HPDE6-E6E7 (cell line): ENCODE data around the gene RGS3.
"Not testable (repeated sequence)": the region's sequence is repeated elsewhere in the genome, so short reads cannot be mapped to it uniquely, and the experiment has no call there.

Source experiments
- DNase-seq: peaks from one replicate; pipeline ENCODE4 v3.0.0; 2011; ENCODE audit warnings: missing footprints; ENCODE audit errors: extremely low spot score

Gene RGS3

GRCh38 chr9:113635586-113635985, 172.1 kb downstream of the RGS3 start:
- no peak for DNase-seq

- no peak for DNase-seq
Observed at GRCh38 chr9:113636165-113636564, 172.6 kb downstream of the RGS3 start.

GRCh38 chr9:113636693-113637092, 173.2 kb downstream of the RGS3 start:
- DNase-seq, result no peak

- DNase-seq, result no peak
Observed at GRCh38 chr9:113638490-113638889, 175.0 kb downstream of the RGS3 start.

GRCh38 chr9:113638897-113639296, 175.4 kb downstream of the RGS3 start:
- DNase-seq, result no peak

- not testable (repeated sequence) for DNase-seq
Observed at GRCh38 chr9:113639411-113639970, 176.0 kb downstream of the RGS3 start.

GRCh38 chr9:113640418-113640817, 176.9 kb downstream of the RGS3 start:
- no peak for DNase-seq

GRCh38 chr9:113641100-113641885, 177.8 kb downstream of the RGS3 start:
- no peak for DNase-seq

GRCh38 chr9:113644321-113644720, 180.8 kb downstream of the RGS3 start:
- no peak for DNase-seq

GRCh38 chr9:113645227-113645977, 181.9 kb downstream of the RGS3 start:
- no peak for DNase-seq

- no peak for DNase-seq
Observed at GRCh38 chr9:113645978-113646253, 182.4 kb downstream of the RGS3 start.

GRCh38 chr9:113646491-113646890, 183.0 kb downstream of the RGS3 start:
- DNase-seq, result no peak
